Body of pancreas (tissue), 4 donors: ENCODE measurements around the gene TLR1. TPM values are rescaled to one million over a fixed set of nuclear protein-coding genes. Genes with fewer than 3 reads are reported as not detected.

Source experiments
- ATAC-seq: fragments of 150-250 bp; one replicate; pipeline ENCODE4 v1.9.1; 2016
- DNase-seq, 4 donors: peaks; one replicate each; pipeline ENCODE4 v3.0.0-alpha.2; 2019
- H3K27ac ChIP-seq, 4 donors: fragments of 200-600 bp; sonication (generic); 1 replicate in 3 of 4; 2 replicates in 1 of 4; pipeline versions ENCODE4 v1.5.1 to v1.6.1; 2016 to 2019; ENCODE audit warnings: mild to moderate bottlenecking in 1 of 4, mixed read lengths in 1 of 4, moderate library complexity in 1 of 4
- H3K27me3 ChIP-seq, 2 donors: fragments of 200-600 bp; sonication (generic); one replicate each; pipeline ENCODE4 v1.6.0; 2016; ENCODE audit warnings: mild to moderate bottlenecking in 1 of 2
- H3K36me3 ChIP-seq, 2 donors: fragments of 200-600 bp; sonication (generic); replicated peaks in 1 of 2; 2 replicates each; pipeline ENCODE4 v1.5.1; 2016; ENCODE audit warnings: low read depth in 2 of 2; ENCODE audit not compliant: insufficient read depth in 1 of 2
- H3K4me1 ChIP-seq: fragments of 200-600 bp; sonication (generic); one replicate; pipeline ENCODE4 v1.6.0; 2016
- H3K4me3 ChIP-seq, 2 donors: fragments of 200-600 bp; sonication (generic); 1 replicate in 1 of 2; 2 replicates in 1 of 2; pipeline ENCODE4 v1.5.1; 2016 to 2019
- H3K9me3 ChIP-seq, 3 donors: fragments of 200-600 bp; sonication (generic); 1 replicate in 2 of 3; 2 replicates in 1 of 3; pipeline ENCODE4 v1.5.1; 2016
- CTCF ChIP-seq, 7 experiments: fragments of 450-650 bp in 4 of 7; fragments of 200-600 bp in 3 of 7; sonication (generic) in 3 of 7; IDR thresholded peaks; one replicate each; pipeline ENCODE4 v1.5.1; 2016 to 2019; ENCODE audit warnings: antibody characterized with exemption in 7 of 7
- POLR2A ChIP-seq, 3 donors: fragments of 450-650 bp; IDR thresholded peaks; one replicate each; pipeline ENCODE4 v1.6.1; 2016; ENCODE audit warnings: antibody characterized with exemption in 3 of 3, mild to moderate bottlenecking in 2 of 3
- WGBS, 2 donors: methylation state at CpG; one replicate each; pipeline ENCODE4 v1.1.5; 2017; 5-methylcytosine and 5-hydroxymethylcytosine counted together
- intact Hi-C: fragments of 100-400 bp; cut with DNase I; formaldehyde crosslinking; loops from one replicate; pipeline ENCODE4 v1.15.1; 2023
- total RNA-seq, 2 donors: library from RNA; depleted of rRNA; stranded (reverse); fragments of >200 nt; gene quantifications; one replicate each; pipeline ENCODE4 v1.1.0, GENCODE V29; 2016

The TLR1 gene
- total RNA-seq, 2 donors from 2014 or later: 12.2 to 20.8 TPM

GRCh38 chr4:38765382-38765781, 39.2 kb downstream of the TLR1 start:
- Histone ChIP-seq H3K27ac (no peak overlapping the region), H3K9me3 (no peaks in the 10 kb centered on the region), H3K4me1 (no peaks in the 10 kb centered on the region), H3K4me3 (no peak overlapping the region), H3K27me3 (no peaks in the 10 kb centered on the region), H3K36me3 (no peaks in the 10 kb centered on the region)
- intact Hi-C loops: no loop called here
- 96 to 97% methylated on average over 3 of the region's 3 CpGs for WGBS, 2 donors
- TF ChIP-seq POLR2A (IDR thresholded peaks at IDR 0.05): no peak
- DNase-seq (no peak), ATAC-seq (no peak)

- no peaks in the 10 kb centered on the region for H3K27me3 ChIP-seq
- TF ChIP-seq CTCF (IDR thresholded peaks at IDR 0.05): no peak
- TF ChIP-seq POLR2A (IDR thresholded peaks at IDR 0.05): no peak
- intact Hi-C loops: no loop called here
- H3K27ac ChIP-seq: no peak overlapping the region
- ATAC-seq (no peak), DNase-seq (no peak)
- no peaks in the 10 kb centered on the region for H3K9me3 ChIP-seq
- WGBS, 2 donors: 70 to 93% methylated on average over 3 of the region's 3 CpGs
- no peaks in the 10 kb centered on the region for H3K4me1 ChIP-seq
- H3K36me3 ChIP-seq: no peaks in the 10 kb centered on the region
- H3K4me3 ChIP-seq: no peak overlapping the region
These were observed 40.3 kb downstream of the TLR1 start for GRCh38 chr4:38764277-38764676.

GRCh38 chr4:38762560-38762959, 42.0 kb downstream of the TLR1 start:
- intact Hi-C loops: no loop called here

GRCh38 chr4:38759790-38760122, 44.8 kb downstream of the TLR1 start:
- intact Hi-C loops: no loop called here
- Histone ChIP-seq H3K4me1 (no peaks in the 10 kb centered on the region), H3K4me3 (no peak overlapping the region), H3K27me3 (no peaks in the 10 kb centered on the region), H3K27ac (no peak overlapping the region), H3K9me3 (no peaks in the 10 kb centered on the region), H3K36me3 (no peaks in the 10 kb centered on the region)
- ATAC-seq: no peak
- DNase-seq: no peak
- TF ChIP-seq POLR2A (IDR thresholded peaks at IDR 0.05) (no peak), CTCF (IDR thresholded peaks at IDR 0.05) (no peak)
- 85 to 86% methylated on average over 1 of the region's 1 CpG for WGBS, 2 donors

More at GRCh38 chr4:38762560-38762959, 42.0 kb downstream of the TLR1 start:
- Histone ChIP-seq H3K4me1 (no peaks in the 10 kb centered on the region), H3K36me3 (no peaks in the 10 kb centered on the region), H3K4me3 (no peak overlapping the region), H3K27ac (no peak overlapping the region), H3K27me3 (no peaks in the 10 kb centered on the region), H3K9me3 (no peaks in the 10 kb centered on the region)
- 90 to 92% methylated on average over 14 of the region's 14 CpGs for WGBS, 2 donors
- no peak for ATAC-seq
- no peak for TF ChIP-seq POLR2A (IDR thresholded peaks at IDR 0.05)
- TF ChIP-seq CTCF (IDR thresholded peaks at IDR 0.05): no peak
- no peak for DNase-seq

GRCh38 chr4:38759113-38759789, 45.3 kb downstream of the TLR1 start:
- no peak overlapping the region for H3K4me3 ChIP-seq
- intact Hi-C loops: no loop called here
- 11% methylated on average over 8 of the region's 8 CpGs for whole genome bisulfite sequencing, 2 donors
- H3K27ac ChIP-seq: no peak overlapping the region
- no peak for TF ChIP-seq POLR2A (IDR thresholded peaks at IDR 0.05)
- TF ChIP-seq CTCF (IDR thresholded peaks at IDR 0.05): peak; percentile 53 to 78 (median 69)
- DNase-seq (peak; percentile 47 to 66 (median 60)), ATAC-seq (peak; percentile 81)
- H3K4me1 ChIP-seq: no peaks in the 10 kb centered on the region
- no peaks in the 10 kb centered on the region for H3K36me3 ChIP-seq
- H3K27me3 ChIP-seq: no peaks in the 10 kb centered on the region
- no peaks in the 10 kb centered on the region for H3K9me3 ChIP-seq
